Caco-2 (cell line): Measurements from ENCODE around the gene PCAT7. TPM values are rescaled to one million over a fixed set of nuclear protein-coding genes. Genes with fewer than 3 reads are reported as not detected.

Source experiments
- BruUV-seq: library from RNA; stranded (reverse); fragments of 400-500 nt; replicated peaks from 2 replicates; lab custom pipeline; 2021; lab: Mats Ljungman, UMichigan
- CTCF ChIA-PET: fragments of 300-600 bp; sonication (Branson Sonifier 250); formaldehyde crosslinking; loops from one replicate; lab custom pipeline; 2022; ENCODE audit warnings: antibody characterized with exemption; lab: Charles Lee
- POLR2A ChIA-PET: fragments of 300-600 bp; sonication (Branson Sonifier 250); formaldehyde crosslinking; loops from one replicate; lab custom pipeline; 2022; ENCODE audit warnings: antibody characterized with exemption; lab: Charles Lee
- DNase-seq, 2 experiments: peaks; one replicate each; pipeline versions ENCODE4 v3.0.0 to v3.0.0-alpha.2; 2020 to 2022
- H3K27me3 ChIP-seq: replicated peaks from 2 replicates; pipeline ENCODE4 v1.6.0; 2011; ENCODE audit warnings: low read length; ENCODE audit not compliant: control insufficient read depth, insufficient read depth
- H3K36me3 ChIP-seq: 2 replicates; pipeline ENCODE4 v1.5.1; 2011; ENCODE audit warnings: low read length; ENCODE audit not compliant: control insufficient read depth, insufficient read depth
- H3K4me1 ChIP-seq: fragments of 250-450 bp; sonication (Bioruptor Pico); 2 replicates; pipeline ENCODE4 v1.5.1; 2020; ENCODE audit warnings: mild to moderate bottlenecking
- H3K4me3 ChIP-seq: 2 replicates; pipeline ENCODE4 v1.5.1; 2011; ENCODE audit warnings: low read depth, mild to moderate bottlenecking, control low read depth, low read length
- H3K9me3 ChIP-seq: fragments of 250-450 bp; sonication (Bioruptor Pico); 2 replicates; pipeline ENCODE4 v1.5.1; 2020; ENCODE audit warnings: mild to moderate bottlenecking, moderate library complexity
- H3K27ac Mint-ChIP-seq: one replicate; pipeline ENCODE4 v1.8.0; 2022; ENCODE audit warnings: mixed read lengths; ENCODE audit not compliant: unreplicated experiment
- H3K27me3 Mint-ChIP-seq: one replicate; pipeline ENCODE4 v1.8.0; 2022; ENCODE audit warnings: mixed read lengths; ENCODE audit not compliant: insufficient read depth, unreplicated experiment
- H3K36me3 Mint-ChIP-seq: one replicate; pipeline ENCODE4 v1.8.0; 2022; ENCODE audit warnings: mild to moderate bottlenecking, mixed read lengths; ENCODE audit not compliant: insufficient read depth, unreplicated experiment
- H3K4me1 Mint-ChIP-seq: one replicate; pipeline ENCODE4 v1.8.0; 2022; ENCODE audit warnings: low read depth, mixed read lengths; ENCODE audit not compliant: unreplicated experiment
- H3K4me3 Mint-ChIP-seq: one replicate; pipeline ENCODE4 v1.8.0; 2022; ENCODE audit warnings: mild to moderate bottlenecking, moderate library complexity, mixed read lengths; ENCODE audit not compliant: unreplicated experiment
- H3K9me3 Mint-ChIP-seq: one replicate; pipeline ENCODE4 v1.8.0; 2022; ENCODE audit warnings: mixed read lengths; ENCODE audit not compliant: unreplicated experiment
- intact Hi-C: fragments of 100-400 bp; cut with micrococcal nuclease; formaldehyde crosslinking; loops from one replicate; pipeline ENCODE4 v1.10.0; 2022; ENCODE audit not compliant: unreplicated experiment
- total RNA-seq: library from RNA; stranded (reverse); gene quantifications from 2 replicates; pipeline ENCODE4 v1.2.3, GENCODE V29; 2022
- TF ChIP-seq, protein P1 (sequence below), 2 experiments: fragments of 200-600 bp in 1 of 2; IDR thresholded peaks; 1 replicate in 1 of 2; 2 replicates in 1 of 2; pipeline versions ENCODE4 v1.5.1 to v1.8.0; 2011 to 2022; ENCODE audit warnings: antibody characterized with exemption in 1 of 2, control low read depth in 1 of 2, inconsistent platforms in 1 of 2, low read depth in 1 of 2, low read length in 1 of 2, mild to moderate bottlenecking in 1 of 2, moderate library complexity in 1 of 2; ENCODE audit not compliant: insufficient read depth in 1 of 2, severe bottlenecking in 1 of 2, unreplicated experiment in 1 of 2

Gene PCAT7
- total RNA-seq, 1 experiment from 2014 or later: 10.4 TPM

DNA sequence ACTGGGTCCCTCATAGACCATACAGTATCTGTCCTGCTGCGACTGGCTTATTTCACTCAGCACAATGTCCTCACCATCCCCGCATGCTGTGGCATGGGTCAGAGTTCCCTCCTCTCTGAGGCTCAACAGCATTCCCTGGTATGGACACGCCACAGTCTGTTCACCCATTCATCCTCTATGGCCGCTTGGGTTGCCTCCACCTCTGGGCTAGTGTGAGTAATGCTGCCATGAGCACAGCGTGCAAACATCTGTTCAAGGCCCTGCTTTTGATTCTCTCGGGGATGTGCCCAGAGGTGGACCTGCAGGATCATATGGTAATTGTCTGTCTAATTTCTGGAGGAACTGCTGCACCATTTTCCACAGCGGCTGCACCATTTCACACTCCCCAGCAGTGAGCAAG is 44.2 kb downstream of the PCAT7 start:
- H3K9me3 ChIP-seq: no peaks in the 10 kb centered on the region
- POLR2A ChIA-PET: no interaction called here
- Mint-ChIP-seq H3K9me3 (no peaks in the 10 kb centered on the region), H3K4me3 (no peak overlapping the region), H3K4me1 (peaks cover 13% of the 10 kb centered on the region), H3K27me3 (peaks cover 2% of the 10 kb centered on the region), H3K27ac (no peak overlapping the region), H3K36me3 (no peaks in the 10 kb centered on the region)
- intact Hi-C loops: no loop called here
- CTCF ChIA-PET: no interaction called here
- no peaks in the 10 kb centered on the region for H3K27me3 ChIP-seq
- H3K36me3 ChIP-seq: no peaks in the 10 kb centered on the region
- DNase-seq: no peak
- no TSS peak for BruUV-seq
- no peak overlapping the region for H3K4me3 ChIP-seq
- TF ChIP-seq, protein P1, sequence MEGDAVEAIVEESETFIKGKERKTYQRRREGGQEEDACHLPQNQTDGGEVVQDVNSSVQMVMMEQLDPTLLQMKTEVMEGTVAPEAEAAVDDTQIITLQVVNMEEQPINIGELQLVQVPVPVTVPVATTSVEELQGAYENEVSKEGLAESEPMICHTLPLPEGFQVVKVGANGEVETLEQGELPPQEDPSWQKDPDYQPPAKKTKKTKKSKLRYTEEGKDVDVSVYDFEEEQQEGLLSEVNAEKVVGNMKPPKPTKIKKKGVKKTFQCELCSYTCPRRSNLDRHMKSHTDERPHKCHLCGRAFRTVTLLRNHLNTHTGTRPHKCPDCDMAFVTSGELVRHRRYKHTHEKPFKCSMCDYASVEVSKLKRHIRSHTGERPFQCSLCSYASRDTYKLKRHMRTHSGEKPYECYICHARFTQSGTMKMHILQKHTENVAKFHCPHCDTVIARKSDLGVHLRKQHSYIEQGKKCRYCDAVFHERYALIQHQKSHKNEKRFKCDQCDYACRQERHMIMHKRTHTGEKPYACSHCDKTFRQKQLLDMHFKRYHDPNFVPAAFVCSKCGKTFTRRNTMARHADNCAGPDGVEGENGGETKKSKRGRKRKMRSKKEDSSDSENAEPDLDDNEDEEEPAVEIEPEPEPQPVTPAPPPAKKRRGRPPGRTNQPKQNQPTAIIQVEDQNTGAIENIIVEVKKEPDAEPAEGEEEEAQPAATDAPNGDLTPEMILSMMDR (IDR thresholded peaks at IDR 0.05; ENCODE audit: insufficient read depth in 1 of 2, low read depth in 1 of 2, low read length in 1 of 2, severe bottlenecking in 1 of 2, unreplicated experiment in 1 of 2): no peak
- H3K4me1 ChIP-seq: peaks cover 10% of the 10 kb centered on the region

DNA sequence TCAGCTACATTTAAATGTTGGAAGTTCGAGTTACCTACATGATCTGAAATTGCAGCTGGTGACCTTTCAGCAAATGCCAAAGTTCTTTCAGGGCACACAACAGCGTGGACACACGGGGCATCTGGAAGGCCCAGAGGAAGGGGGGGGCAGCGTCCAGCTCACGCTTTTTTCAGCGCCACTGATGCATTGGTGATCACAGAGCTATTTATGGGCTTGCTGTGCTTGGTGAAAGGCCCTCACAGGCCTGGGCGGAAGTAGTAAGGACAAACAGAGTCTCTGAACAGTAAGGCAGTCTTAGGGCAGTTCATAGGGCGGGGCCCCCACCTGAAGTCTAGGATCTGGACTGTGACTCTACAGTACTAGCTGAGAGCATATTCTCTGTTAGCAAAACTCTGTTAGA is 45.4 kb downstream of the PCAT7 start:
- Mint-ChIP-seq H3K27ac (no peak overlapping the region), H3K4me1 (peaks cover 15% of the 10 kb centered on the region), H3K9me3 (no peaks in the 10 kb centered on the region), H3K4me3 (no peak overlapping the region), H3K27me3 (peaks cover 2% of the 10 kb centered on the region), H3K36me3 (no peaks in the 10 kb centered on the region)
- BruUV-seq: no TSS peak
- peaks cover 17% of the 10 kb centered on the region for H3K4me1 ChIP-seq
- H3K36me3 ChIP-seq: no peaks in the 10 kb centered on the region
- H3K4me3 ChIP-seq: no peak overlapping the region
- ChIA-PET POLR2A (no interaction called here), CTCF (no interaction called here)
- intact Hi-C loops: no loop called here
- no peak for DNase-seq
- TF ChIP-seq, protein P1 (IDR thresholded peaks at IDR 0.05; ENCODE audit: insufficient read depth in 1 of 2, low read depth in 1 of 2, low read length in 1 of 2, severe bottlenecking in 1 of 2, unreplicated experiment in 1 of 2): no peak
- H3K9me3 ChIP-seq: no peaks in the 10 kb centered on the region
- no peaks in the 10 kb centered on the region for H3K27me3 ChIP-seq

DNA sequence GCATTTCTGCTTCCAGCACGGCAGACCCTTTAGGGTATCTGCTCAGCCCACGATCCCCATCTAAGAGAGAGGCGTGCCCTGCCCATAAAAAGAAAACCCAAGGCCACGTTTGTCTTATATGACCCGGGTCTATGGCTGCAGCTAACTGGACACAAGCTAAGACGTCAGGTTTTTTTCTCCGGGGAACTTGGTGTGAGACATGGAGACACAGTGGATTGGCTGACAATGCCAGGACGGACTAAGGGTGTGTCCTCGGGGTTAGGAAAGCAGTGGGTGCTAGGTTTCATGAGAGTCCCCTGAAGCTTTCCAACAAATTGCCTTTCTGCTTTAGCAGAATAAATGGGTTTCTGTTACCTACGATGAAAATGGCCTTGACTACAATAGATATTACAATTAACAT is 45.8 kb downstream of the PCAT7 start:
- H3K9me3 ChIP-seq: no peaks in the 10 kb centered on the region
- CTCF ChIA-PET: no interaction called here
- H3K4me1 ChIP-seq: peaks cover 17% of the 10 kb centered on the region
- DNase-seq: no peak
- no peaks in the 10 kb centered on the region for H3K36me3 Mint-ChIP-seq
- H3K27me3 Mint-ChIP-seq: peaks cover 2% of the 10 kb centered on the region
- no TSS peak for BruUV-seq
- TF ChIP-seq, protein P1 (IDR thresholded peaks at IDR 0.05; ENCODE audit: insufficient read depth in 1 of 2, low read depth in 1 of 2, low read length in 1 of 2, severe bottlenecking in 1 of 2, unreplicated experiment in 1 of 2): no peak
- H3K27me3 ChIP-seq: no peaks in the 10 kb centered on the region
- no peak overlapping the region for H3K4me3 Mint-ChIP-seq
- no peak overlapping the region for H3K27ac Mint-ChIP-seq
- POLR2A ChIA-PET: no interaction called here
- intact Hi-C loops: no loop called here
- no peak overlapping the region for H3K4me3 ChIP-seq
- H3K4me1 Mint-ChIP-seq: peaks cover 18% of the 10 kb centered on the region
- H3K9me3 Mint-ChIP-seq: no peaks in the 10 kb centered on the region
- H3K36me3 ChIP-seq: no peaks in the 10 kb centered on the region
